ENCODE results near the gene NRGN. TPM values are rescaled to one million over a fixed set of nuclear protein-coding genes. Genes with fewer than 3 reads are reported as not detected.

Gene NRGN
- 5.5 to 11.1 TPM (median 10.7 TPM) in 5 replicates for total RNA-seq (2022; extraction: Qiagen RNA extraction; ENCODE audit: low read depth)

DNA sequence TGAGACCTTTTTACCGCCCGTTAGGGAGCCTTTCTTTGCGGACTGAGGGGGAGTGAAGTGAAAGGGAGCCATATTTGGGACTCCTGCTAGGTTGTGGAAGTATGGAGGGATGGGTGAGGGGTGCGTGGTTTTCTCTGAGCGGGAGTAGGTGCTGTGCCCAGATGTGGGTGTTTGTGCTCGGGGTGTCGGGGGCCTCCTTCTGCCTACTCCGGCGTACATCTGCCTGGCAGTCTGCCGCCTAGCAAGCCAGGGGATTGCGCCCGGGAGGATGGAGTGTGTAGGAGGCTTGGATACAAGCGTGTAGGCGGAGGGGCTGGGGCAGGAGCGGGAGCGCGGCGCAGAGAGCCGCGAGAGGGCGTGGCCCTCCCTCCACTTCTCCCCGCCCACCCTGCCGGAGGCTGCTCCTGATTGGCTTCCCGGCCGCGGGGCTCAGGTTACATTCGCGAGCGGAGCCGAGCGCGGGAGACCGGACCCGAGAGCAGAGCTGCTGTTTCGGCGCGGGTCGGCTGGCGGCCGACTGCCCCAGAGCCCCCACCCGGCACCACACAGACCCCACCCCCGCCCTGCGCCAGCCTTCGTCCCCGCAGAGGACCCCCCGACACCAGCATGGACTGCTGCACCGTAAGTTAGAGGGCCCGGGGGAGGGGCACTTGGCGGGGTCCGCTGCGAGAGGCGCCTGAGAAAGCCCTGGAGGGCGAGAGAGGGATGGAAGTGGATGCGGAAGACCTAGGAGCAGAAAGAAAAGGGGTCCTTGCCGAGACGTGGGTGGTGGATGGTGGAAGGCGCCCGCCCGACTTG is at the start of gene NRGN:
TSS of gene NRGN (plus strand) at position 464 of the 798 bp plus-strand sequence. CDS start at position 607, 143 bp downstream.

GRCh38 chr11:124751741-124752470 is 12.2 kb downstream of the NRGN start, which contains the start of gene VSIG2:
Gene VSIG2 (minus strand): TSS chr11:124752255. CDS start chr11:124752137, 118 bp downstream.

GRCh38 chr11:124762105-124762623 is 22.4 kb downstream of the NRGN start, which contains the start of gene ESAM:
Gene ESAM (minus strand): TSS chr11:124762290. CDS start chr11:124762154, 136 bp downstream.

Other genes starting within 250 kb of the NRGN start
- not detected in 5 replicates for gene OR8B12, start 196.3 kb upstream of the NRGN start, total RNA-seq (2022; extraction: Qiagen RNA extraction; ENCODE audit: low read depth)
- not detected in 5 replicates for gene OR8A1, start 169.9 kb upstream of the NRGN start, total RNA-seq (2022; extraction: Qiagen RNA extraction; ENCODE audit: low read depth)
- not detected in 5 replicates for gene PANX3, start 128.5 kb upstream of the NRGN start, total RNA-seq (2022; extraction: Qiagen RNA extraction; ENCODE audit: low read depth)
- gene TBRG1, start 117.1 kb upstream of the NRGN start, total RNA-seq (2022; extraction: Qiagen RNA extraction; ENCODE audit: low read depth): 17.0 to 20.4 TPM (median 17.5 TPM) in 5 replicates
- 13.4 to 14.9 TPM (median 14.2 TPM) in 5 replicates for gene SIAE, start 66.2 kb upstream of the NRGN start, total RNA-seq (2022; extraction: Qiagen RNA extraction; ENCODE audit: low read depth)
- gene SPA17, start 66.0 kb upstream of the NRGN start, total RNA-seq (2022; extraction: Qiagen RNA extraction; ENCODE audit: low read depth): 16.5 to 34.0 TPM (median 18.5 TPM) in 5 replicates
- gene VSIG2, start 12.3 kb downstream of the NRGN start, total RNA-seq (2022; extraction: Qiagen RNA extraction; ENCODE audit: low read depth): not detected in 5 replicates
- gene ESAM, start 22.3 kb downstream of the NRGN start, total RNA-seq (2022; extraction: Qiagen RNA extraction; ENCODE audit: low read depth): 7.5 to 12.4 TPM (median 10.6 TPM) in 5 replicates
- 4.4 to 6.0 TPM (median 5.5 TPM) in 5 replicates for gene MSANTD2, start 60.5 kb downstream of the NRGN start, total RNA-seq (2022; extraction: Qiagen RNA extraction; ENCODE audit: low read depth)
- 1.5 to 4.0 TPM (median 2.7 TPM) in 5 replicates for gene ROBO3, start 125.5 kb downstream of the NRGN start, total RNA-seq (2022; extraction: Qiagen RNA extraction; ENCODE audit: low read depth)
- not detected in 5 replicates for gene ROBO4, start 157.9 kb downstream of the NRGN start, total RNA-seq (2022; extraction: Qiagen RNA extraction; ENCODE audit: low read depth)
- gene HEPN1, start 179.3 kb downstream of the NRGN start, total RNA-seq (2022; extraction: Qiagen RNA extraction; ENCODE audit: low read depth): not detected in 5 replicates
- gene HEPACAM, start 196.1 kb downstream of the NRGN start, total RNA-seq (2022; extraction: Qiagen RNA extraction; ENCODE audit: low read depth): not detected in 5 replicates
- 0.45 to 0.72 TPM (median 0.54 TPM) in 5 replicates for gene CCDC15, start 214.3 kb downstream of the NRGN start, total RNA-seq (2022; extraction: Qiagen RNA extraction; ENCODE audit: low read depth)